AG20443 (cell line): Measurements from ENCODE around the gene MYO3B.
"Not testable (repeated sequence)": the region's sequence is repeated elsewhere in the genome, so short reads cannot be mapped to it uniquely, and the experiment has no call there.

ENCODE experiments used
- DNase-seq: peaks from one replicate; pipeline ENCODE4 v3.0.0; 2012; ENCODE audit warnings: low spot score, mixed read lengths

MYO3B gene

DNA sequence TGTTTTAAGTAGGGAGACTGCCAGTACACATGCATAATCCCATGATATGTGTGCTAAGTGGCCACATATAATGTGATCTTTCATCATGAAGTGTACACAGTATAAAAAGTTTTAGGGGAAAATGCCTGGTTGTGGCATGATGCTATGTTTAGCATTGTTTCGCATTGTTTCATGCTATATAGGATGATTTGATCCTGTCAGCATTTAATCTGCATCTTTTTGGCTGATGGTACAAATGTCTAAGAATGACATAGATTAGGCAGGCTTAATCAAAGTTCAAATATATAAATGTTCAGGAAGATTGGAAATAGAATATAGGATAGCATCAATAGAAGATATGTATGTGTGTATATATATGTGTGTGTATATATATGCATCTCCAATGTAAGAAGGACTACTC, 83.6 kb downstream of the MYO3B start:
- DNase-seq, result no peak

DNA sequence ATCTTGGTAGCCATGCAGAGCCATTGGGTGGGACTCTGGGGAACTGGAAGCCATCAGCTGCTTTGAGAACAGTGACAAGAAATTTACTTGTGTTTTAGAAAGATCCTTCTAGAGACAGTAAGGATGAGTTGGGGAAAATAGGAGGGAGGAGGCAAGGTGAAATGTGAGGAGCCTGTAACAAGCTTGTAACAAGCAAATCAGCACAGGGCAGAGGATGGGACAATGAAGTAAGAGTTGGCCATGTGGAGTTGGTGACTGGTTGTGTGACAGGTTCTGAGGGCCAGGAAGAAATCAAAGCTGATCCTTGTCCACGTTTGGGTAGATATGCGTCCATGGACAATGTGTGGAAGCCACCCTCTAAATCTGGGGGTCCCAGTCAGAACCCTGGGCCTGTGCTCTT, 84.4 kb downstream of the MYO3B start:
- DNase-seq, result no peak

DNA sequence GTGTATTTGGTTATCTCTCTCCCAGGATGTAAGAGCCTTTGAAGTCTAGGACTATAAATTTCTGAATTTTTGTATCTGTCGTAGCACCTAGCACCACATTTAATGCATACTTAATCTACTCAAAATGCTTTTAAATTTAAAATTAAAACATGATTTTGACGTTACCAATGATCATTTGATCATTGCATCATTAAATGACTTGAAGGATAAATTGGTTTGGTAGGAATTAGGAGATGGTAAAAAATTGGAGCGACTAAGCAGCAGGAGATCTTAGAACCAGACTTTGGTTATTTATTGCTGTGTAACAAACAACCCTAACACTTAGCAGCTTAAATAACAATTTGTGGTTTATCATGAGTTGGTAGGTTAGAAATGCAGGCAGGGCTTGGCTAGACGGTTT, 84.9 kb downstream of the MYO3B start:
- no peak for DNase-seq

DNA sequence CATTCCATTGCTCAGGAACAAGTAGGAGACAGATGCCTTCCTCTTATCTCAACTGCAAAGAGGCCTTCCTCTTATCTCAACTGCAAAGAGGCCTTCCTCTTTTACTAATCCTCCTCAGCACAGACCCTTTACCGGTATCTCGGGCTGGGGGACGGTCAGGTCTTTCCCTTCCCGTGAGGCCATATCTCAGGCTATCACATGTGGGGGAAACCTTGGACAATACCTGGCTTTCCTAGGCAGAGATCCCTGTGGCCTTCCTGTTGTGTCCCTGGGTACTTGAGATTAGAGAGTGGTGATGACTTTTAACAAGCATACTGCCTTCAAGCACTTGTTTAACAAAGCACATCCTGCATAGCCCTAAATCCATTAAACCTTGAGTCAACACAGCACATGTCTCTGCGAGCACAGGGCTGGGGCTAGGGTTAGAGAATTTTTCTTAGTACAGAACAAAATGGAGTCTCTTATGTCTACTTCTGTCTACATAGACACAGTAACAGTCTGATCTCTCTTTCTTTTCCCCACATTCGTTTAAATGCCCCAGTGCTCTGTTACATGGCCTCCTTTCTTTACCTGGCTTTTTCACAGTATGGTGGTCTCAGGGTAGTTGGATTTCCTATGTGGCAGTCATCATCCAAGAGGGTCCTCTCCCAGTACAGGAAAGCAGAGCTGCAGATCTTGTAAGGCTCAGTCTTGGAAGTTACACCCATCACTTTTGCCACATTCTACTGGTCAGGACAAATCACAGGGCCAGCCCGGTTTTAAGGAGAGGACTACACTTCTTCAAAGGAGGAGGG, 86.0 kb downstream of the MYO3B start:
- DNase-seq, result not testable (repeated sequence)

DNA sequence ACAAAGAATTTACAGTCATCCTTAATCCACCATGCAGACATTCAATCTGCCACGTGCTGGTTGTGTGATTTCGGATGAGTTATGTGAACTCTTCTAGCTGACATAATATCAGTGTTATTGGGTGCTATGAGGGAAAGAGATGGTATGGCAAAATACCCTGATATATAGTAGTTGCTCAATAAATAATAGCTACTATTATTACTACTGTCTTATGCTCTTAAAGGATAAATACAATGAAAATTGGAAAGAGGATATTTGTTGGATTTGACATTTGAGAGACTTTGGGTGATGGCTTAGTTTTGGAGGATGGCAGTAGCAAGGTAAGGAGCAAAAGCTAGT, 86.5 kb downstream of the MYO3B start:
- DNase-seq, result no peak

DNA sequence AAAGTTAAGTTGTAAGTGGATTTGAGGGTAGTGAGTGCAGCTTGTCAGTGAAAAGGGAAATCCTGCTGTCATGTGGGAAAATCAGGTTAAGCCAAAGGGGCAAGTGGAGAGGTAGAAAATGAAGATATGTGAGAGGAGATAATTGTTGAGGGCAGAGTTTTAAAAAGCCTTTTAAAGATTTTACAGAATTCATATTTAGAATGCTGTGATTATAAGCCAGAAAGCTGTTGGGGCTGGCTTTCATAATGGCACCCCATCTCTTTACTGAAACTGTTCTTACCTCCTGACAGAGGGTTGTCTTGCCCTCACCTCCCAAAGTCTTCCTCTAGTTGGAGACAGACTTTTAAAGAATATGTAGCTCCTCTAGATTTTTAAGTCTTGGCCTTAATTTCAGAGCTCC, 86.9 kb downstream of the MYO3B start:
- no peak for DNase-seq

DNA sequence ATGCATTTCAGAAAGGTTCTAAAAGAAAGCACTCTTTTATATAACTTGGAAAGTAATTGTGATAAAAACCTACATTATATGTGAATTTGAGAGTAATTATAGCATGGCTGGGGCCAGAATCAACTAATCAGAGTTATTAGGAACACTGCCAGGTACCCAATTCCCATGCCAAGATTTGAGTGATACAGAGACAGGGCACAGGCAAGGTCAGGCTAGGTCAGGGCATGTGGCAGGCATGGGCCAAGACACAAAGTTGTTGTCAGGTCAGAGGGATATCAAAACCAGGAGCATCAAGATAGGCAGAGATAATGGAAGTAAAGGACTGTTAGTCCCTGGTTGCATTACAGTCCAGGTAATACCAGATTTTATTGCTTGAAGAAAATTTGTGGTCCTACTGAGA, 87.4 kb downstream of the MYO3B start:
- DNase-seq, result no peak

DNA sequence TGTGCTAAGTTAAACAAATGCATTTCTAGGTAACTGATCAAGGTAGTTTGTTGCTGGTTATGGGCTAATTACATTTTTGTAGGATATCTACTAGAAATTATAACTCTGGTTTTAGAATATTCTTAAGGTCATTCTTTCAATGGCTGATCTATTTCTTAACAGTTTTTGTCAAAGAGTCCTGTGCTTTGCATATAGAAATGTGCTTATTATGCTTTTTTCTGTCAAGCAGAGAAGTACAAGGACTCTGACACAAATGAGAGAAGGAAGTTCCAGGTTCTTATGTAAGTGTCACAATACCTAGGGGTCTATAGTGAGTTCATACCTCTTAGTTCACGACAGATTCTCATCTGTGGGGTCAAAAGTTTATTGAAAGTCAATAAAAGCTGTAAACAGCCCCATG, 88.4 kb downstream of the MYO3B start:
- DNase-seq, result no peak

DNA sequence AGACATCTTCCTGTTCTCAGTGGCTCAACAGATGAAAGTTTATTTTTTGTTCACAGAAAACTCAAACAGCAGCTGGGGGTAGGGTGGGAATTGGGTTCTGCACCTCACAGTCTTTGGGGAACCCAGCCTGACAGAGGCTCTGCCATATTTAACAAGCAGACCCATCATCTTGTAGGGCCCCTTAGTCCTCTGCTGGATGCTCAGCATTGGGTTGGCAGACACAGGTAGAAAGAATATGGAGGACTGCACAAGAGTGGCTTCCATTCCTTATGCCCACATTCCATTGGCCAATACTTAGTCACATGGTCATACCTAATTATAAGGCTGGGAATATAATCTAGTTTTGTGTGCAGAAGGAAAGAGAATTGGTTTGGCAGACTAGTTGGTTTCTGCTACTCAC, 89.1 kb downstream of the MYO3B start:
- no peak for DNase-seq

DNA sequence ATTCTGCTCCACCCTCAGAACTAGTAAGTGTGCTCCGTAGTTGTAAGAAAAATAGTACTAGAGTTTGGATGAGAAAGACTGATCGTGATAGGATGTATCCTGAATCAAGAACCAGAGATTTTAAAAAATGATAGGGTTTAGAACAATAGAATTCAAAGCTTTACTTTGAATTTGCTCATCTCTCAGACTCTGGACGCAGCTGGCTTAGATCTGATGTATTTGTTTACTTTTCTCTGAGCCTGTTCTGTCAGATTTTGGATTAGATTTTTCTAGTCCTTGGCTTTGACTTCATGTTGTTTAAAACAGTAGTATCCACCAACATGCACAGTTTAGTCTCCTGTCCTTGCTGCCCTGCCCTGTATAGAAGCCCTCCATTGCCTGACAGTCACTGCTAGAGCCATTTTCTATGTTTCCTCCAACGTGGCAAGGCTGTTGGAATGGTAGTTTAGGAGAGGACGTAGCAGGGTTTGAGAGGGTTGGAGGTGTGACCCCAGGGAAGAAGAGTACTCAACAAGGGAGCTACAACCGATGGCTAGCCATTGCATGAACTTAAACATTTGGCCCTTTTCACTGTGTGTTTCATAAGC, 92.4 kb downstream of the MYO3B start:
- no peak for DNase-seq

DNA sequence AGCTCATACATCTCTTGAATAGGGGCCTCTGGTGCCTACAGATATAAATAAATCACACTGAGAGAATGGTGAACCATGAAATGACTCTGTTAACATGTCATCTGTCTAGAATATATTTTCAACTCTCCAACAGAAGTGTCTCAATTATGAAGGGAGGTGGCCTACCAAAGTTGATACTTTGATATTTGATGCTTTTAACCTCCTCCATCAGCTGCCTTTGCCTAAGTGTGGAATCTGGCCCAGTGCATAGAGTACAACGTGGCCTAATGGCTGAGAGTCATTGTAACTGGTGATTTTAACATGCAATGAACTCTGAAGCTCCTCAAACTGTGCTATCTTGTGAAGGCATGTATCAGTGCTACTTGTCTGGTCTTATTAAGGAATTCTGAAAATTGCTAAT, 93.4 kb downstream of the MYO3B start:
- no peak for DNase-seq

DNA sequence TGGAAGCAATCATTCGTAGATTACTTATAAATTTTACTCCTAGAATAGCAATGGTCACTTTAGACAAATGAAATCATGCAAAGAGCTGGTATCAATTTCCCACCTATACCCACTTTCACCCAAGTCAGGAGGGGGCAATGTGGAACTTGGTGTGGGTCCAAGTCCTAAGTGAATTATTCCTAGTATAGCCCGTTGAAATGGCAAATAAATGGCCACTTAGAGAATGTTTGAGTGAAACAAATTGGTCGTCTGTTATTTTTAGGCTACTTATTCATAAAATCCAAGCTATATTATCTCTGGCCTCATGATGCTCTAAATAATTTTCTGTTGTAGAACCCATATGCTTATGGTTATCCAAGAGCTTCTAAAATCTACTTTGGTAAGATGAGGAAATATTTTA, 98.1 kb downstream of the MYO3B start:
- DNase-seq, result no peak

DNA sequence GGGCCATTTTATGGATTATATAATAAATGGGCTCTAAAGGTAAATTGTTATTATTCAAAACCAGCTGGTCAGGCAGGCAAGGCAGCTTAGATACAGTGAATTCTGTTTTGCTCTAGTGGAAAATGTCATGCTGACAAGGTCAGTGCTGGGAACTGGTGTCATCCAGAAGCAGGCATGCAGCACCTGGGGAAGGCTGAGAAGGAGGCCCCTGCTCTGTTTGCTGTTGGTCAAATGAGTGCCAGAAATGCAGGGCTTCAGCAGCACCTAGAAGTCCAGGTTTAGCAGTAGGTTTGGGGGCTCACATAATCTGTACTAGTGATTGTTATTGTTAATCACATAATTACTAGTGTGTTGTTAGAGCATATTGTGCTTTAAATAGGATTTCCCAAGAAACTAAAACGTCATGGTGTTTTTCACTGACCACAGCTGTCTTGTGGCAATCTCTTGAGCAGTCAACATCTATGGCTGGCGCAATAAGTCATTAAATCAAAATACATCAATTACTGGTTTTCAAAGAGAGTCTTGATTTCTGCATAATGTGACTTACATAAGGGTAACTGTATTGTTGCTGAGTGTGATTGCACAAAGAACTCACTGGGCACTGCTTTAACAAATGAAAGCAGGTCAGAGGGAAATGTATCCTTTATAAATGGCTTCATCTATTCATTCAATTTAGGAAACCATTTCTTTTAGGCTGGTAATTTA, 99.1 kb downstream of the MYO3B start:
- DNase-seq, result no peak

DNA sequence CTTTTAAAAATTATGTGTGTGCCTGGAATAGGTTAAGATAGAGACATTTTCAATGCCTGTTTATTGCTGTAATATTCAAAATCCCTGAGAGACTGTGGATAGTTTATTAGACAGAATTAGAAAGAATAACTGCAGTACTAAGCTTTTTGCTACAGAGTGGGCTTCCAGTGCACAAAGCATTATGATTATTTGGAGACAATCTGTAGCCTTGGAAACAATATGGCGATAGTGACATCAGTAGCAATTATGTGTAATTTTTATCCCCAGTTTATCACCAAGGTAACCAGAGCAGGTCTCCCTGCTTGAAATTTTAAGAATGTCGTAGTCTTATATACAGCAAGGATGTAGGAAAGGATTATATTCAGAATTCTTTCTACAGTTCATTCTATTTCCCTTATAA, 100.0 kb downstream of the MYO3B start:
- DNase-seq, result no peak

DNA sequence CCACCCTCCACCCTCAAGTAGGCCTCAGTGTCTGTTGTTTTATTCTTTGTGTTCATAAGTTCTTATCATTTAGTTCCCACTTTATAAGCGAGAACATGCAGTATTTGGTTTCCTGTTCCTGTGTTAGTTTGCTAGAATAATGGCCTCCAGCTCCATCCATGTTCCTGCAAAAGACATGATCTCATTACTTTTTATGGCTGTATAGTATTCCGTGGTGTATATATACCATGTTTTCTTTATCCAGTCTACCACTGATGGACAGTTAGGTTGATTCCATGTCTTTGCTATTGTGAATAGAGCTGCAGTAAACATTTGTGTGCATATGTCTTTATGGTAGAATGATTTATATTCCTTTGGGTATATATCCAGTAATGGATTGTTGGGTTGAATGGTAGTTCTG, 101.7 kb downstream of the MYO3B start:
- not testable (repeated sequence) for DNase-seq

DNA sequence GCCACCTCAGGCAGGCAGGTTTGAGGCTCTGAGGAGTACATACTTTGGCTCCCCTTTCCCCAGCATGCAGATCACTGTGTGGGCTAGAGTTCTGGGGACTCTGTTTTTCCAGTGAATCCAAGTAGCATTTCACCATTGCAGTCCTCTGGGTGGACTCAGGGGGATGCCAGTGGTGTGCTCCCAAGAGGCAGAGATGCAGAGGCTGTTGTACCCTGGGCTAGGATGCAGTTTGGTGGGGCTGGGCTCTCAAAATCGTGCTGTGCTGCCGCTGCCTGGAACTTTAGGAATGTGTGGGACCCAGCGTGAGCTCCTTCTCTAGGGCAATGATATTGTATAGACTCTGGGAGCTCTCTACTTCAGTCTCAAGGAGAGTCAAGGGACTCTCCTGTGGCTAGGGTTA, 104.9 kb downstream of the MYO3B start:
- no peak for DNase-seq

DNA sequence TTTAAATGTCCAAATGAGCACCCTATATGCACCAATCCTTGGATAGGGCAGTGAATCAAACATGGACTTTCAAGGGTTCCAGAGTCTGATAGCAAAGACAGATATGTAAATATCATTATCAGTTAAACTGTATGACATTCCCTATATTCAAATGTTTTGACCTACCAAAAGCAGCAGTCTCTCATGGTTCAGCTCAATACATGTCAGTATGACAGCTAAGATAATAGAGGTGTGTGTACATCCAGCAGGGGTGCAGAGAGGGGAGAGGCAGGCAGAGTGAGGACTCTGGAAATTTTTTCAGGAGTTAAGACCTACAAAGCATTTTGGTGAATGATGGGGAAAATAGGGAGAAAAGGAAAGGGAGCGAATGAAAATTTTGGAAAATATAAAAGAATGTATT, 106.3 kb downstream of the MYO3B start:
- no peak for DNase-seq

DNA sequence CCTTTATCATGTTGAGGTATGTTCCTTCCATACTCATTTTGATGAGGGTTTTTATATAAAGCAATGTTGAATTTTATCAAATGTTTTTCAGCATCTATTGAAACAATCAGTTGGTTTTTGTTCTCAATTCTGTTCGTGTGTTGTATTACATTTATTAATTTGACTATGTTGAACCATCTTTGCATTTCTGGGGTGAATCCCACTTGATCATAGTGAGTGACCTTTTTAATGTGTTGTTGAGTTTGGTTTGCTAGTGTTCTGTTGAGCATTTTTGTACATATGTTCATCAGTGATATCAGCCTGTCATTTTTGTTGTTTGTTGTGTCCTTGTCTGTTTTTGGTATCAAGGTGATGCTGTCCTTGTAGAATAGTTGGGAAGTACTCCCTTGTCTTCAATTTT, 110.9 kb downstream of the MYO3B start:
- no peak for DNase-seq

DNA sequence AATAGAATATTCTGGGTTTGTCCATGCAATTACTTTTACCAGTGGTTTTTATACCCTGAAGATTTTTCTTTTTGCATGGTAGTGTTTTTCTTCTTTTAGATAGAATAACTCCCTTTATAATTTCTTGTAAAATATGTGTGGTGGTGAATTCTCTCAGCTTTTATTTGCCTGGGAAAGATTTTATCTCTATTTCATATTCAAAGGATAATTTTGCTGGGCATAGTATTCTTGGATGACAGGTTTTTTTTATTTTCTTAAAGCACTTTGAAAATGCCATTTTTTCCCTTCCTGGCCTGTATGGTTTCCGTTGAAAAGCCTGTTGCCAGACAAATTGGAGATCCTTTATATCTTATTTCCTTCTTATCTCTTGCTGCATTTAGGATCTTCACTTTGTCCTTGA, 113.5 kb downstream of the MYO3B start:
- no peak for DNase-seq

DNA sequence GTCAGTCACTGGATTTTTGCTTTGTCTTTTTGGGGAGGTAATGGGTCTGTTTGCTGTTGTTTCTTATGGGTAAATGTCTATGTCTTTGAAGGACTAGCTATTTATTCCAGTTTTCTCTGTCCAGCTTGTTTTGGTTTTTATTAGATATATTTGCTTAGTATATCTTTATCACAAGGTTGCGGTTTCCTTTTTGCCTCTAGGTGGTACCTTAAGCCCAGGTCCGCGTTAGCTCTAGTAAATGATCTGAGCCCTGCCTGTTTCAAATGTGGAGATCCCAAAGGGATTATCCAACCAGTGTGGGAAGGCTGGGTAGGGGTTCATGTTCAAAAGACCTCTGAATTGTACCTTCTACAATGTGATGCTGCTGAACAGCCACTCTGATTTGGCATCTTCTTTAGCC, 114.5 kb downstream of the MYO3B start:
- DNase-seq, result no peak

DNA sequence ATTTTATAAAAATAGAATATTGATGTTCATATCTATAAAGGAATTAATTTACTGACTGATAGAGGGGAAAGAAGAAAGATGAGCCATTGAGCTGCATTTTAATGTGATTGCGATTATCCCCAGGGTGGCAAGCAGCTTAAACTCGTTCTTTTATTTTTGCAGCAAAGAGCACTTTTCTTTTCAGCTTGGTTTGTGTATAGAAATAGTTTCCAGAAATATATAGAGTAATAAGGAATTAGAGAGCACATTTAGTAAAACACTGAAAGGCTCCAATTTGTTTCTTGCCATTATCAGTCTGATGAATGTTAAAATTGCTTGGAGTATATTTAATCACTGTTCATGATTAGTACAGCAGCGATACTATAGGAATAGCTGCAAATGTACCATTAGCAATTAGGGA, 119.5 kb downstream of the MYO3B start:
- no peak for DNase-seq

DNA sequence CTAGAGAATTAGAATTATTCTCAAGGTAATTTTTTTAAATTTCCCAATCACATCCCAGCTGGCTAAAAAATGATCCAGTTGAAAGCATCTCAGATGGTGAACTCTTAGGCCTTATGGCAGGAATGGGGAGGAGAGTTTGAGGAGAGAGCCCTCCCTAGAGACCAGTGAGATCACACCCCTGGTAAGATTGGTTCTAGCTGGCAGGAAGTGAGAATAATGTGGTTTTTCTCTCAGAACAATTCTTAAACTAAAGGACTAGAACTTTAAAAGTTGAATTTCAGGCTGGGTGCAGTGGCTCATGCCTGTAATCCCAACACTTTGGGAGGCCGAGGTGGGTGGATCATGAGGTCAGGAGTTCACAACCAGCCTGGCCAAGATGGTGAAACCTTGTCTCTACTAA, 120.2 kb downstream of the MYO3B start:
- DNase-seq, result no peak

DNA sequence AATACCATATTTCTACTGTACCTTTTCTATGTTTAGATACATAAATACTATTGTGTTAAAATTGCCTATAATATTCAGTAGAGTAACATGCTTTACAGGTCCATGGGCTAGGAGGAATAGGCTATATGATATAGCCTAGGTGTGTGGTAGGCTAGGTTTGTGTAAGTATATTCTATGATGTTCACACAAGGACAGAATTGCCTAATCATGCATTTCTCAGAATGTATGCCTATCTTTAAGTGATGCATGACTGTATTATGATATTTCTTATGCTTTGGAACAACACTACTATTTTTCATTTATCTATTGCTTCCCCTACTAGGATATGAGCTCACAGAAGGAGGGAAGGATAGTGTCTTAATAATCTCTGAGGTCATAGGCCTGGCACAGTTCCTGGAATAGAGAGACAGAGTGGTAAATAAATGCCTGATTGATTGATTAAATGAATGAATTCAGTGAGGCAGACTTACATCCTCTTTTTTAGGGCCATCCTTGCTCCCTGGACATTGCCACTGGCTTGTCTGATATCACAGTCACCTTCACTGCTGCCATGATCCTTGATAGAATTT, 121.0 kb downstream of the MYO3B start:
- no peak for DNase-seq
